Measurements from ENCODE around the gene MORF4L2.

Gene MORF4L2

DNA sequence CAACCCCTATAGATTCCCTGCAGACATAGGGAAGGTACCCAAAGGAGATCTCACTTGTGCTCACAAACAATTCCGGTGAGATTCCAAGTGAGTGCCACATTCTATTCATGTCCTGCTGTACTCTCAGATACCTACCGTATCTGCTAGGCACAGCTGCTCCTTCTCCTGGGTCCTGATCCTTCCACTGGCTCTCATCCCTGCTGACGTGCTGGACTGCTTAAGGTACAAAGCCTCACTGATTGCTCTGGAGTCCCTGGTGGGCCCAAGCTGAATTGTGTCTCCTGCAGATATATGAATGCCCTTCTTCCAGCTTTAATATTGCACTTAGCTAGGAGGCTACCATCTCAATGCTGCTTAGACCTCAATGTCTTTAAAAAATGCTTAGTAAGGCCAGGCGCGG, 55.4 kb downstream of the MORF4L2 start:
- no peak for DNase-seq

DNA sequence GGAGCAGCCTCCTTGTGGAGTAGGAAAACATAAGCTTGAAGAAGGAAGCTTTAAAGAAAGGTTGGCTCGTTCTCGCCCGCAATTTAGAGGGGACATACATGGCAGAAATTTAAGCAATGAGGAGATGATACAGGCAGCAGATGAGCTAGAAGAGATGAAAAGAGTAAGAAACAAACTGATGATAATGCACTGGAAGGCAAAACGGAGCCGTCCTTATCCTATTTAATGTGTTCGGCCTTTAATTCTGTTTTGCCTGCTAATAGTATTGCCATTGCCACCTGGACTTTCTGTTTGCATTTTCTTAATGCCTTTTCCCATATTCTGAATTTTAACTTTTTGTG, 56.4 kb downstream of the MORF4L2 start:
- no peak for DNase-seq

DNA sequence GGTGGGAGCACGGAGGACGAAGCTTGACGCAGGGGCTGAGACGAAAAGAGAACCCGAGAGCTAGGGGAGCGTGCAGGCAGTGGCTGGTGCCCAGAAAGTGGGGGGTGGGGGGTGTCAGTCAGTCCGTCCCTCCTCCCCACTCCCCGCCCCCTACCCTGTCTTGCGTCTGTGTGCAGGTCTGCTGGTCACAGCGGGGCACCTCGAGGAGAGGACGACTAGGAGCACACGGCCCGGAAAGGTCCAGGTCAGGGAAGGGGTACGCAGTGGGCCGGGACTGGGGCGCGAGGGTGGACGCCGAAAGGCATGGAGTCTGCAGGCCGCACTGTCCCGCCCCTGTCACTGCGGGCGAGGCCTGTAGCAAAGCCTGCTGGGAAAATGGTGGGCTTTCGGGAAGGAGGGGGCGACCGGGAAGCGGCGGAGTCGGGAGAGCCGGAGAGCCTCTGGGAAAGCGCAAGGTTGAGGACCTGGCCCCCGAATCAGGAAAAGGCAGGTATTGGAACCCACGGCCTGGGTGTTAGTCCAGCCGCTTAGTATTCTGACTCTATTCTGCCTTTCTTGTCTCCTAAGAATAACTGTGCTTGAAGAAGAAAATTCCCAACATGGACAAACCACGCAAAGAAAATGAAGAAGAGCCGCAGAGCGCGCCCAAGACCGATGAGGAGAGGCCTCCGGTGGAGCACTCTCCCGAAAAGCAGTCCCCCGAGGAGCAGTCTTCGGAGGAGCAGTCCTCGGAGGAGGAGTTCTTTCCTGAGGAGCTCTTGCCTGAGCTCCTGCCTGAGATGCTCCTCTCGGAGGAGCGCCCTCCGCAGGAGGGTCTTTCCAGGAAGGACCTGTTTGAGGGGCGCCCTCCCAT, 57.0 kb downstream of the MORF4L2 start:
- DNase-seq, result peak; percentile 62

DNA sequence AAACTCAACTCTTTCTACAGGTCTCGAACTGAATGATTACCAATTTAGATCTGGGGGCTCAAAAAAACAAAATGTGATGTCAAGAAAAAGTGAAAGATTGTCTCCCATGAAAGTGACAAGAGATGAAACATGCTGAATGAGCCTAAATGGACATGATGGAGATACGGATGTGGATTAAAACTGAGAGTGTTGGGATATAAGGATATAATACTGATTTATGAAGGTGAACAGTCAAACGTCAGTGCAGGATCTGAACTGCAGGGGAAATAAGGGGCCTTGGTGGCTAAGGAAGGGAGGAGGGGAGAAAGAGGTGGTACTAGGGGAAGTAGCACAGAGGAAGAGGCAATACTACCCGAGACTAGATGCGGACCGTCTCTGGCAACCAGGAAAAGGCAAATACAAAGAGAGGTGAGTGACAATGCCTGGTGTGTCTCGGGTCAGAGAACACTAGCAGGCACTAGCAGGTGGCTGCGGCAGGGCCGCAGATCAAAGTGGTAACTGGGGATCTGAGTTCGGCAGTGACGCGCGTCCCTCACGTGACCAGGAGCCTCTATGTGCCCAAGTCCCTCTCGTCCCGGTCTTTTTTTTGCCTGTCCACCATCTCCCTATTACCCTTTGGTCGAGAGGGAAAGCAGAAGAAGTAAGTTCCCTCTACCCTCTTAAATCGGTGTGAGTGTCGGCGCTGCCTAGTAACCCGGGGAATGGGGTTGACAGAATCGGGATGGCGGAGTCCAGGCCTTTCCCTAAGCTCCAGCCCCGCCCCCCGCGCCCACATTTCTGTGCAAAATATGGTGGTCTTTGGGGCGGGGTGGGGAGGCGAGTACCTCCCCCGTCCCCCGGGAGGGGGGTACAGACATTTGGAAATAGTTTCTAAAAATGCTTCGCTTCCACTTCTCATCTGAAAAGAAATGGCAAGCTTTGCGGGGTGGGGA, 57.8 kb downstream of the MORF4L2 start, which contains the start of gene TCEAL1:
TCEAL1 (plus strand) TSS at position 590 of the 932 bp plus-strand sequence. CDS start 942 bp downstream, outside the sequence.
- peak; percentile 60 for DNase-seq

DNA sequence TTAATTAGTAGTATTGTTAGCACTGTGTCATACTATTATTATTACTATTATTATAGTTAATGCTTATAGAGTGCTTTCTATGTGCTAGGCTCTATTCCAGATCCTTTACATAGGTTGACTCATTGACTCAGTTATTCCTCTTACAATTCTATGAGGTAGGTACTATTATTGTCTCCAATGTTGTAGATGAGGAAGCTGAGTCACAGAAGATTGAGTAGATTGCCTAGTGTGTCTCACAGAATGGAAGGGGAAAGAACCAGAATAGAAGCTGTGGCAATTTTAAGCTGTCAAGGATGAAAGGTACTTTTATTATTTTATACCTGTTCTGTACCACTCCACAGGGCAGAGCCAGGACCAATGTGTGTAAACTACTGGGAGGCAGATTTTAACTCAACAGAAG, 59.6 kb downstream of the MORF4L2 start:
- no peak for DNase-seq
